HG02885 (cell line): ENCODE data around the gene RECK.
A peak's percentile ranks its signal among the peaks of the same experiment; 100 is the strongest.

Experiments
- ATAC-seq: cut with Tn5 transposase; IDR thresholded peaks from one replicate; pipeline ENCODE4 v1.9.1; 2021; ENCODE audit warnings: mild to moderate bottlenecking; ENCODE audit not compliant: unreplicated experiment, poor library complexity

RECK gene

DNA sequence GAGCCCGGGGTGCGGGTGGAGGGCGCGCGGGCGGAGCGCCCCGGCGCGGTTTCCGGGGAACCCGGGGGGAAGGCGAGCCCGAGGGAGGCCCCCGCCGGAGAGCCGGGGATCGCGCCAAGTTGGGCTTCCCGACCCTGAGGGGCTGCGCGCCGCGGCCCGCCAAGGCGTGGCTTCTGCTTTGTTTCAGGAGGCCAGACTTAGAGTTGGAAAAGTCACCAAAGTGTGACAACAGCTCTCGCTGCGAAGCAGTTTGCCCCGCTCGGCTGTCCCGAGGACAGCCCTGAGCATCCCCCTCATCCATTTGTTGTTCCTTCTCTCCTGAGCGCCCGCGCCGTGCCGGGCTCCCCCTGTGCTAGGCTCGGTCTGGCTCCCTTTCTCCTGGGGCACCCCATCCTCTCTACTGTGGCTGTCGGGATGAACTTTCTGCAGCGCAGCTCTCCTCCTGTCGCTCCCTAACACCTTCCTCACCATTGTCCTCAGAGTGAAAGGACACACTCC, 100.2 kb downstream of the RECK start:
- peak; percentile 37 for ATAC-seq

DNA sequence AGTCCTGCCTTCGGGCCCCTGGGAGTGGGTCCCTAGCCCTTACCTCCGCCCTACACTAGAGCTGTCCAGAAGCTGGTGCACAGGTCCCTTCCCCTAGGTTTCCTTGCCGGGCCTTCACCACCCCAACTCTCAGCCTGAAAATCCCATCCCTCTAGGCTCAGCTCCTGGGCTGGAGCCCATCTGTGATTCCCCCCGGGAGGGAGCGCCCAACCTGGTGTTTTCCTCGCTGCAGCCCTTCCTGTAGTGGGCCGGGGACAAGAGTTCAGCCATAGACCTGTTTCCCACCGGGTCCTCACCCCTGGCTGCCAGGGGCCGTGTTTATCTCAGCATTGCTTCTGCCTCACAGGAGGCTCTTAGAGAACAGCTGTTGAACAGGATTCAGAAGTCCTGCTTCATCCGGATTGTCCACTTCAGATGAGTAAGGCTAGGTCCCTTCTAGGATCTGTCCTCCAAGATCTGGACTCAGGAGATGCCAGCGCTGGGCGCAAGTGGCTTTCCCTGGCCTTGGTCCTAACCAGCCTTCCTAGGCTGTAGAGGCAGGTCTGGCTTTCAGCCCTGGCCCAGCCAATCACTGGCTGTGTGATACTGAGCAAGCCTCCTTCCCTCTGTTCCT, 100.8 kb downstream of the RECK start:
- no peak for ATAC-seq

DNA sequence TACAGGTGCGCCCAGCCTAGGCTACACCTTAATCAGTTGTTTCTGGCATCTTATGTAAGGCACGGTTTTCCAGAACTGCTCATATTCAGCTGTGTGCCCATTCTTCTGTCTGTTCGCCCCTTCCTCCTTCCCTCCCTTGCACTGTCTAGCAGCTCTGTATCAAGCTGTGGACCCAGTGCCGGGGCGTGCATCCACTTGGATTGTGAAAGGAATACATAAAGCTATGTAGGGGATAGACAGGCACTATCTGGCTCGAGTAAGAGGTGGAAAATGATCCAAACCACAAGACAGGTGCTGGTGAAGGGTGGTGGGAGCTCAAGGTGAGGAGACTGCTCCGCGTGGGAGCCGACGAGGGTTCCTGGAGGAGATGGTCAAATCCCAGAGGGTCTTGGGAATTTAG, 101.8 kb downstream of the RECK start:
- ATAC-seq, result no peak

DNA sequence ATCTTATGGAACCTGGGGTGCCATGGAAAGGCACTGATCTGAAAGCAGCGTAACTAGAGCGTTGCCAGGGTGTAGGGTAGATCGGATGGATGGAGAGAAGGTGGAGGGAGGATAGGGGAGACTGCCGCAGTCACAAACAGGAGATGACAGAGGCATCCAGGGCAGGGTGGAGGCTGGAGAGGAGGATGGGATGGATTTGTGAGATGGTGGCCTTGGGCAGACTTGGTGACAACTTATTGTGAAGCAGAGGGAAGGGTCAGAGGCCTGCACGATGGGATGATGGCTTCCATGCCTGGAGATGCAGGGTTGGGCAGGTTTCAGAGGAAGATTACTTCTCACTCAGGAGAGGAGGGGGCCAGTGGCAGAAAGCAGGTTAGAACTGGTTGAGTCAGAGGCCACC, 102.2 kb downstream of the RECK start:
- no peak for ATAC-seq

DNA sequence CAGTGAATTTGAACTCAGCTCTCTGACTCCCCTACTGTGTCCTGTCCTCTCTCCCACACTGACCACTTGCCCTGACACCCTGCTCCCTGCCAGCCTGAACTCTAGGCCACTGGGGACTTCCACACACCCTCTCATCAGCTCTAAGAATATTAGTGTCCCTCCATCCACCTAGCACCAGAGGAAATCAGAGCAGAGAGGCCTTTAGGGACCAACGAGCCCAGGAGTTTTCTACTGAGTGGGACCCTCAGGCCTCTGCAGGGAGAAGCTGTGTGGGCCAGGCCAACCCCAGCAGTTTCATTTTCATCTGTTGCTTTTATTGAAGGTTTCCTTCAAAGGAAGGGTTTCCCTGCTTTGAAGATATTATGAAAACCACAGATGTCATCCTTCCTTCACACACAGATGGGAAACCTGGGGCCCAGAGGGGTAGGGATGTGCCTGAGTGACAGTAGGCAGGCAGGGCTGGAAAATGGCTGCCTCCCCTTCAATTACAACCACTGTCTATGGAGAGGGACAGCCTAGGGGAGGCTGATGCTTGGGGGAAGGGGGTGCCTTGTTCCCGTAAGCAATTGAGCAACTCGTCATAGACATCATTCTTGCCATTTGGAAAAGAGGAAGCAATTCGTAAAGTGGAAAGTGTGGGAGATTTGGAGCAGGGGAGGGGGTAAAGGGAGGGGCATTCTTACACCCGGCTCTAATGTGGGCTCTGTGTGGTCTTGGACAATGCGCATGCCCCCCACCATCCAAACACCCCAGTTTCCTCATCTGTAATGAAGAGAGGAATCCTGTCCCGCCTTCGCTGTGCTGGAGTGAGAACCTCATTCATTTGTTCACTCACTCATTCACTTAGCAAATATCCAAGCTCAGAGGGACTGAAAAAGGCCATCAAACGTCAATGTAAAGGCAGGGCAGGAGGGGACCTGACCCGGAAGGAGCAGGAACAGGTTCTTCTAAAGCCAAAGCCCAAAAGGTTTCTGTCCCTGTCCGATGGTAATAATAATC, 103.7 kb downstream of the RECK start:
- no peak for ATAC-seq

DNA sequence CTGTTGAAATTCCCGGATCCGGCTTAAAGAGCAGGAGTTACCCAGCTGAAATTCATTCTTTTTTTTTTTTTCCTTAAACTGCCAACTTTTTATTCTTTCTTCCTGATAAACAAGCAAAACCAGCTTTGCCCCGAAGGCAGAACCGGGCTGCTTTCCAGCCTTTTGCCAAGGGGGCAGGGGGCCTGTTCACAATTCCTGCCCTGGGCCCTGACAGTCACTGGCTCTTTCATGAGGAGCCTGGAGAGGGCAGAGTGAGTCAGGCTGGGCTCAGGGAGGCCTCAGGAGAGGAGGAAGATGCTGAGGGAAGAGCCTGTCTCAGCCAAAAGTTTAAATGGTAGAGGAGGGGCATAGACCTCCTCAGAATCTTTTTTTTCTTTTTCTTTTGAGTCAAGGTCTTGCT, 104.6 kb downstream of the RECK start:
- ATAC-seq, result no peak

DNA sequence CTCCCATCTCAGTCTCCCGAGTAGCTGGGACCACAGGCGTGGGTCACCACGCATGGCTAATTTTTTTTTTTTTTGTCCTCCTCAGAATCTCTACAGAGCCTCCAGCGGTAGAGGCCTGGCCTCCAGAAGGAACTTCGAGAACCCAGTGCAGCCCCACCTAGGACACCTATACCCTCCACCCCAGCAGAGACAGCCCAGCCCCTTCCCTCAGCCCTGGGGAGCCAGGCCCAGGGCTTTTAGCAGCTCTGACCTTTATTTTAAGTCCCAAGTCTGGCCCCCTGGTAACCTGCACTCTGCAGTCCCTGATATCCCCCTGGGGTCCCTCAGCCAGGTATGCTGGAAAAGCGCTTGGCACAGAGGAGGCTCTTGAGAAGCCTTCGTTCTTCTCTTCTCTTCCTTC, 105.0 kb downstream of the RECK start:
- ATAC-seq, result no peak

DNA sequence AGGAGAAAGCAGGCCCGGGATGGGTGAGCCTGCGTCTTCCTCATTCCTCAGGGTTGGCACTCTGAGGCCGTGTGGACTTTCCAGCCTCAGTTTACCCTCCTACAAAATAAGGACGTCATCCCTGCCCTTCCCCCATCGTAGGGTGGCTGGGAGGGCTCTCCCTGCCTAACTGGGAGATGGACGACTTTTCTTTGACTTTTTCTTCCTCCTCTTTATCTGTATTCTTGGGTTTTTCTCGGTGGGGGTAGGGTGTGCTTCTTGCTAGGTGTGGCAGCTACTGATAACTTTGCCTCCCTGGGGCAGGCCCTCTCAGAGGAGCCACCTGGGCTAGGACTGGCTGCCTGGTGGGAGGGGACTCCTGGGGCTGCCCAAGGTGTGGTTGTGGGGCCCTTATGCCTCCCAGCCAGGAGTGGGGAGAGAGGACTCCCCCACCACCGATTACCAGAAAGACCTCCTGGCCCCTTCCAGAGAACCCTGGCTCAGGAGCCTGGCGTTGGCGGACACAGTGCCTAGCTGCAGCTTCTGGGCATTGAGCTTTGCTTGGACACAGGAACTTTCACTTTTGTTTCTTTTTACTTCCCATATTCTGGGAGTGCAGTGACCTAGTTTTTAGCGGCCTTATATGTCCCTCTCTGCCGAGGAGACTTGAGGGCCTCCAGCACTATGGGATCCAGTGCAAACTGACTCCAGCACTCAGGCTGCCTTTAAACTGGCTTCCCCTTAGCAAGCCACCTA, 106.0 kb downstream of the RECK start:
- ATAC-seq, result no peak

DNA sequence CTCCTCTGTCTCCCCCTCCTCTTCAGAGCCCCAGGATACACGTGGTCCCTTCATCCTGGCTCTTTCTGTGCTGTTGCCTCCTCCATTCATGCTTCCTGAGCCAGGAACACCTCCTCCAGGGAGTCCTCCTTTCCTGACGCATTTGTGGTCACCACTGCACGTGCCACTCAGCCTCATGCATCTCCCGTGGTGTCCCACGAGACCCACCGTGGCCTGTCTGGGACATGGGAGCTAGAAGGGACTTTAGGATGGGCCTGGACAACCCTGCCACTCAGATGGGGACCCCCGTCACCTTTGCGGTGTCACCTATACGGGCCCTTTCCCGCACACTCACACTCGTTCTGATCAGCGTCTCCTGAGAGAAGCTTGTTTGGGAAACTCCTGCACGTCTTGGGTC, 106.5 kb downstream of the RECK start:
- ATAC-seq, result no peak

DNA sequence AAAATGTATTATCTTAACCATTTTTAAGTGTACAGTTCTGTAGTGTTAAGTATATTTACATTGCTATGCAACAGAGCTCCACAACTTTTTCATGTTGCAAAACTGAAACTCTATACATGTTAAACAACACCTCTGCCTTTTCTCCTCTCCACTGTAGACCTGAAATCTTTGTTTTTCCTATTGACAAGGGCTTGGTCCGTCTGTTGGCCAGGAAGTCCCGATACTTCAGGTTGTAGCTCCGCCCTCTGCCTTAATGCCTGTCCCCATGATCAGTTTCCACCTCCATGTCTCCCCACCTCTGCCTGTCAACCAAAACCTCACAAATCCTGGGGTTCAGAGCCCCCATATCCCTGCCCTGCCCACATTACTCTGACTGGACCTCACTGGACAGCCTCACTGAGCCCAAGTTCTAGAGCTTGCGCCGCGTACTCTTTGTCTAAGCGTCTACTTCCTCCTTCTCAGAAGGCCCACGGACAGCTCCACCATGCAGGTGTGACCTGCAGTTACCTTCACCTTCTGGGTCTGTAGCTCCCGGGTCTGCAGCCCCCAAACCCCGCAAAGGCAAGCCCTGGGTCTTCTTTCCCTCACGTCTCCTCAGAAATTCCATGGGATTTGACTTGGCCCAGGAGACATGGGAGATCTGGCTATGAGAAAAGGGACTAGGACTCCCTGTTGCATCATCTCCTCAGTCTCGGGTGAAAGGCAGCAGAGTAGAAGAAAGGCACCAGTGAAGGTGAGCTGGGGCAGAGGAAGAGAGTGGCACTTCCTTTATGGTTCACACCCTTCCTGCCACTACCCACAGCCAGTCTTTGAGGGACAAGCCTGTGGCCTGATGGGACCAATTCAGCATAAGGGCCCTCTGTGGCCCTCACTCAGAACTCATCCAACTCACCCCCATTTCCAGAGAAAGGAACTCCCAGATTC, 107.9 kb downstream of the RECK start:
- ATAC-seq, result no peak

DNA sequence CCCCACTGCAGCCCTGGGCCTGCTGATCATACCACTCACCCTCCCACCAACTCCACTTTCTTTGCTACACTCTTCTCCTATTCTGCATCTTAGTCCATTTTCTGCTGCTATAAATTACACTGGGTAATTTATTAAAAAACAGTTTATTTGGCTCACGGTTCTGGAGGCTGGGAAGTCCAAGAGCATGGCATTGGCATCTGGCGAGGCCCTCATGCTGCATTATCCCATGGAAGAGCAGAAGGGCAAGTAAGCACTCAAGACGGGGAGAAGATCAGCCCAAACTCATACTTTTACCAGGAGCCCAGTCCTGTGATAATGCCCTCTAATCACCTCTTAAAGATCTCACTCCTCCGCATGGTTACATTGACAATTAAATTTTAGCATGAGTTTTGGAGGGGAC, 109.3 kb downstream of the RECK start:
- ATAC-seq, result no peak

DNA sequence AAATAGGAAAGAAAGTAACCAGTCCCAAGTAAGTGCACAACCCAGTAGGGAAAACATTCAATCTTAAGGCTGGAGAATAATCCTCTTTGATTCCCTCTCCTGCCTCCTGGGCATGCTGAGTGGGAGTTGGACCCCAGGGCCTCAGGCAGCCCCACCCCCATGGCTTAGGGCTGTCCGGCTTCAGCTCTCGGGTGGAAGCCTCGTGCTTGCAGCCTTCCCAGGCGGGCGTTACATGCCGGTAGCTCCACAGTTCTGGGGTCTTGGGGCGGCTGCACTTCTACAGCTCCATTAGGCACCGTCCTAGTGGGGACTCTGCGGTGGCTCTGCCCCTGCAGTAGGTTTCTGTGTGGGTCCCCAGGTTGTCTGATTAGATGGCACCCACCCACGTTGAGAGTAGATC, 109.9 kb downstream of the RECK start:
- no peak for ATAC-seq

DNA sequence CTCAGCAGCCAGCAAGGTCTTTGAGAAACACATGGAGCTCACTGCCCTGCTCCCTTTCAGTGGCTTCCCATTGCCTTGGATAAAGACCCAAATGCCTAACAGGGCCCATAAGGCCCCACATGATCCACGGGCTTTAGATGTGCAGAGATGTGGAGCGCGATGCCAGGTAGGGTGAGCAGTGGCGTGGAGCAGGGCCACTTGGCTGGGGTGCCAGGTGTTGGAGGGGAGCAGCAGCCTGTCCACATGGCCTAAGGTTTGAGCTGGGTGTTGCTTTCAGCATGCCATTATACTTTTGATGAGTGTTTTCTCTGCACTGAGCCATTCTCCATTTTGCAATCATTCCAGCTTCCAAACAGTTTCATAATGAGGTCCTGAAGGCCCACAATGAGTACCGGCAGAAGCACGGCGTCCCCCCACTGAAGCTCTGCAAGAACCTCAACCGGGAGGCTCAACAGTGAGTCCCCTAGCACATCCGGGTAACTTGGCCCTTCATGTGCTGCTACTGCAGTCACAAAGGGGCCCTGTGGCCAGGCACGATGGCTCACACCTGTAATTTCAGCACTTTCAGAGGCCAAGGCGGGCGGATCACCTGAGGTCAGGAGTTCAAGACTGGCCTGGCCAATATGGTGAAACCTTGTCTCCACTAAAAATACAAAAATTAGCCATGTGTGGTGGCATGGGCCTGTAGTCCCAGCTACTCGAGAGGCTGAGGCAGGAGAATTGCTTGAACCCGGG, 110.9 kb downstream of the RECK start:
- ATAC-seq, result no peak

DNA sequence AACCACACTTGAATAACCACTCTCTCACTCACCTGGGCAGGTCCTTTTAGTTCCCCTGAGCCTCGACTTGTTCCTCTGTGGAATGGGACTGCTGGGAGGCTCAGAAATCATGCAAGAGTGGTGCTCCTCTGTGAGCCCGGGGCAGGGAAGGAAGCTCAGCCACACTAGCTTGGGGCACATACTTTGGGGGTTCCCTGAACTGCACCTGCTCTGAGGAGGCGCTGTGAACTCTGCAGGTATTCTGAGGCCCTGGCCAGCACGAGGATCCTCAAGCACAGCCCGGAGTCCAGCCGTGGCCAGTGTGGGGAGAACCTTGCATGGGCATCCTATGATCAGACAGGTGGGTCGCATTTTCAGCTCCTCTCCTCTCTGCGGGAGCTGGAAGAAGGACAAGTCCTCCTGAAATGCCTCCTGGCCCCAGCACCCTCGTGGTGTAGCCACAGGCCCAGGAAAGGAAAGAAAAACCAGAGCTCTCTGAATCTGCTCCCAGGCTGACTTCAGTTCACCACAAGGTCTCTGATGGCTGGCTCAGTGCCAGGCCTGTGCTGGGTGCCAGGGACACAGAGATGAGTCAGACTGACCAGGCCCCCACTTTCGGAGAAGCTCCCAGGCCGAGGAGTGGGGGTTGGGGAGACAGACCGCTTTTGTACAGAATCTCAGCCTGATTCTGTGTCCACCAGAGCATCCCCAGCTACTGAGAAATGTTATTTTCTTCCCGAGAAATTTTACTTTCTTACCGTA, 111.8 kb downstream of the RECK start:
- ATAC-seq, result peak; percentile 46

DNA sequence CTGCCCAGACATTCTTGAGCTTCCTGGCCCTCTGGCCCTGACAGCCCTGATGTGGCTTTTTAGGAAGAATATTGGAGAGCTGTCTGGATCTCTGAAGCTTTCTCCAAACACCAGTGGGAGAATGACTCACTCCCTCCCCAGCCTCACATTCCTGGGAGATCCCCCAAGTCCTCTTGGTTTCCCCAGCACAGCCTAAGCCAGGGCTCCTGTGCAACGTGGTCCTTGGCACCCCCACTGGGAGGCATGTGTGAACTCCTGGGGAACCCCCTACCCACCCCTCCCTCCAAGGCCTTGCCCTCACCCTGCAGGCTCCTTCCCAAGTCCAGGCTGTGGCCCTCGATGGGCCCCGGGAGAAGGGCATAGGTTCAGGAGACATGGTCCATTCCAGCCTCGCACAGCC, 112.5 kb downstream of the RECK start:
- ATAC-seq, result no peak

DNA sequence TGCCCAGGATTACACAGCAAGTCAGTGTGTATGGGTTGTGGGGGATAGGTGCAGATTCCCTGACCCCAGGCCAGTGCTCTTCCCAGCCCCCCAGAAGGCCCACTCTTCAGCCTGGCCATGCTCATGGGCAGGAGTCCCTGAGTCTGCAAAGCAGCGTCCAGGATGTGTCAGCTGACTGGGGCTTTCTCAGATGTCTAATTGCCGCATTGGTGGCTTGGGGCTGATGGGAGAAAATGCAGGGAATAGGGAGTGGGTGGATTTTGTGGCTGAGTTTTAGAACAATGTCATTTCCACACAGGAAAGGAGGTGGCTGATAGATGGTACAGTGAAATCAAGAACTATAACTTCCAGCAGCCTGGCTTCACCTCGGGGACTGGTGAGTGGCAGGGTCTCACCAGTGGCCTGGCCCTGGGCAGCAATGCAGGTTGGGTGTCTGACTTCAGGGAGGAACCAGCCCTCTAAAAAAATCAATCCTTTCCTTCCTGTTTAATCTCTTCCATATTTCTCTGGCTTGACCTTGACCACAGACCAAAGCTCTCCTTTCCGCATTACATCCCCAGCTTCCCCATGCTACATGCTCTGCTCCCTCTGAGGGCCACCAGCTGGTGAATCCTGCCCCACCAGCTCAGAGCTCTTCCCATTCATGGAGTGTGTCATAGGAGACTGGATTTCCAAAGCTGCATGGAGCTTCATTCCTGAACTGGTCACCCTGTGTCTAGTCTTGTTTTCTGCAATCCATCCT, 114.0 kb downstream of the RECK start:
- ATAC-seq, result no peak

DNA sequence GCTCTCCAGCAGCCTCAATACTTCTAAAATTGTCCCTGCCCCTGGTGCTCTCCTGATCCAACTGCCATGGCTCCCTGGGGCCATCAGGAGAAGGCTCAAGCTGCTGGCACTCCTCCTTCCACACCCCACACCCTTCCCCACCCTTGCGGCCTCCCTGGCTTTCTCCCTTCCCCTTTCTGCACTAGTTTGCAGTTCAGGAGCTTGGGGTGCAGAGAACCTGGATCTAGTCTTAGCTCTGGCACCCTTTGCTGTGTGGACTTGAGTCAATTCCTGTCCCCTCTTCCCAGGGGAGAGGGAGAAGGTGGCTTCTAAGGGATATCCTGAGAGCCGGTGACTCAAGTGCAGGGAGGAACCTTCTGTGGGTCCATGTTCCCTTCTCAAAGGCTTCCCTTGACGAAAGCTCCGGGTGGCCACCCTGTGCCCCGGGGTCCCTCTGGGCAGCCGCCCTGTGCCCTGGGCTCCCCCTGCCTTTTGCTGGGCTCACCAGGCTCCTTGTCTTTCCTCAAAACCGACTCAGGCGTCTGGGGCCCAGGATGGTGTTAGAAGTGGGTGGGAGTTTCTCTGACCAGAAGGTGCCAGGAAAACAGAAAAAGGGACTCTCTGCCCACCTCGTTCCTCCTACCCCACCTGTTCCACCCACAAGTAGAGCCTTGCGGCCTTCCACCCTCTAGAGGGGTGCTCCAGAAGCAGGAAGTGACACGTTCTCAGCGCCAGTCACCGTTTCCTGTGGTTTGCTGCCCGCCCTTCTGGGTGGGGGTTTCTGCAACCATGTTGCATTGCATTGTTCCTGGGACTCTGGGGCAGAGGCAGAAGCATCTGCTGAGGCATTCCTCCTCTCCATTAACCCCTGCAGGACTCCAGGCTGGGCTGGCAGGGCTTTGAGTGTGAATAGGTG, 114.8 kb downstream of the RECK start:
- peak; percentile 82 for ATAC-seq
